Hippocampal formation (tissue), 2 donors: ENCODE results near the gene SH3BP5.
A peak's percentile ranks its signal among the peaks of the same experiment; 100 is the strongest.

Source experiments
- DNase-seq, 2 donors: peaks; one replicate each; lab custom pipeline; 2025; lab: John Stamatoyannopoulos, UW

Gene SH3BP5

GRCh38 chr3:15253023-15253697, 79.2 kb downstream of the SH3BP5 start:
- DNase-seq, result no peak

DNA sequence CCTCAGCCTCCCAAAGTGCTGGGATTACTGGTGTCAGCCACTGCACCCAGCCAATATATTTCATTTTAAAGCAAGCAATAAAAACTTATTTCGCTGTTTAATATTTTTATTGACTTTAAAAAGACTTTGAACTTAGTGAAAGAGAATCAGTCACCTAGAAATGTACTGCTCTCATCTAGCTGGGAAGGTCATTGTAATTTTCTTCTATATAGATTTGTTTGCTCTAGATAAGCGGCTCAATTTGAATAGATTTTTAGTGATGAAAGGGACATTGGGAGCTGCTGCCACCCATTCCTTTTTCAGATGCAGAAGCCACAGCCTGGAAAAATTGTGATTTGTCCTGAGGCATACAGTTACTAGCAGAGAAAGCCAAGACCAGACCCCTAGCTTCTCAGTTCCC, 86.2 kb downstream of the SH3BP5 start:
- no peak for DNase-seq

DNA sequence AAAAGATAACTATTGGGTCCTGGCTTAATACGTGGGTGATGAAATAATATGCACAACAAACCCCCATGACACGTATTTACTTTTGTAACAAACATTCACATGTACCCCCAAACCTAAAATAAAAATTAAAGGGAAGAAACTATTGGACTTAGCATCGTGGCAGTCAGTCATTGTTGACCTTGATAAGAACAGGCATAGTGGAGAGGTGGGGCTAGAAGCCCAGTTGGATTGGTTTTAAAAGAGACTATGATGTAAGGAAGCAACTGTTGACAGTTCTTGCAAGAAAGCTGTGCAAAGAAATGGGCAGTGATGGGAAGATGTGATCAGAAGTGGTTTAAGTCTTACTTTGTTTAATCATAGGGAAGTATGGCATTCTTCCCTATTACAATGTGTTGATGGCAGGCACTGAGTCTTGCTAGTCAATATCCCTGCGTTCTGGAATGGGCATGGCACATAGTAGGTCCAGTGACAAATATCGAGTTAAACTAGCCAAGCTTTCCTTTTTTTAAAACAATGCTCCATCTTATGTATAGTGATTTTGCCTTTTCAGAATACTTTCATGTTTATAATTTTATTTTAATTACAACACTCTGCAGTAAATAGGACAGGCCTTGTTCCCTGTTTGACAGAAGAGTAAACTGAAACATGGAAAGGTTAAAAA, 88.4 kb downstream of the SH3BP5 start:
- DNase-seq, result no peak

DNA sequence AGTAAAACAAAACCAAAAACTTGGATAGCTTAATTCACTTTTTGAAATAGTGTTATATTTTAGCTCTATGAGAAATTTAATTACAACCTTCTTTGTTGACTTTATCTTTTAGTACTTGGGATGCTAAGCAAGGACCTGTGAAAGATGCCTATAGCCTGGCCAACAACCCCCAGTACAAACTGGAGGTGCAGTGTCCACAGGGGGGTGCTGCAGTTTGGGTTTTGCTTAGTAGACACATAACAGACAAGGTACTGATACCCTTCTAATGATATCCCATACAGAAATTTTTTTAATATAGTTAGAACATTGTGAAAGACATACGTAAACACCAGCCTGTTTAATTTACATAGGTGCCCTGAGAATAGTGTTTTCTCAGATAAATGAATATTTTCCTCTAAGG, 91.0 kb downstream of the SH3BP5 start:
- DNase-seq, result no peak

DNA sequence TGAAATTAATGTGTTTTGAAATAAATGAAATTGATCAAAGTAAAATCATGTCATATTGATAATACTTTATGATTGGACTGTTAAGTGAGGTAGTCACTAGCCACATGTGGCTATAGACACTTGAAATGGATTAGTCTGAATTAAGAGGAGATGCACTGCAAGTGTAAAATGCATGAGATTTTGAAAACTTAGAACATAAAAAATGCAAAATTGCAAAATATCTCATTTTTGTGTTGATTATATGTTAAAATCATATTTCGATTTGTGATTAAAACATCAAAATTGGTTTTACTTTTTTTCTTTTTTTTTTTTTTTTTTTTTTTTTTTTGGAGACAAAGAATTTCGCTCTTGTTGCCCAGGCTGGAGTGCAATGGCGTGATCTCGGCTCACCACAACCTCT, 103.1 kb downstream of the SH3BP5 start:
- no peak for DNase-seq

DNA sequence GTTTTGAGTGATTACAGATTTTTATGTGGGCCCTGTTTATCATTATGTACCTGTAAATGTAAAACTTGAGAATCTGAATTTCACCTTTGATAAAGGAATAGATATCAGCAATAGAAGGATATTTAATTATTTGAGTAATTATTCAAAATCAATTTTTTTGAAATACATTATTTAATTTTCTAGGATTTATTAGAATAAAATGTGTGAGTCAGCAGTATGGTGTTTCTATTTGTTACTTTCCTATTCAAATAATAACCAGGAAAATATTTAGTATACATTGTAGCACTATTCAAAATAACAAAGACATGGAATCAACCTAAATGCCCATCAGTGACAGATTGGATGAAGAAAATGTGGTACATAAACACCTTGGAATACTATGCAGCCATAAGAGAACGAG, 104.2 kb downstream of the SH3BP5 start:
- no peak for DNase-seq

GRCh38 chr3:15223685-15224572, 108.5 kb downstream of the SH3BP5 start:
- peak in 1 of 2 donors; percentile 5 for DNase-seq

GRCh38 chr3:15221574-15222217, 110.7 kb downstream of the SH3BP5 start:
- no peak for DNase-seq

DNA sequence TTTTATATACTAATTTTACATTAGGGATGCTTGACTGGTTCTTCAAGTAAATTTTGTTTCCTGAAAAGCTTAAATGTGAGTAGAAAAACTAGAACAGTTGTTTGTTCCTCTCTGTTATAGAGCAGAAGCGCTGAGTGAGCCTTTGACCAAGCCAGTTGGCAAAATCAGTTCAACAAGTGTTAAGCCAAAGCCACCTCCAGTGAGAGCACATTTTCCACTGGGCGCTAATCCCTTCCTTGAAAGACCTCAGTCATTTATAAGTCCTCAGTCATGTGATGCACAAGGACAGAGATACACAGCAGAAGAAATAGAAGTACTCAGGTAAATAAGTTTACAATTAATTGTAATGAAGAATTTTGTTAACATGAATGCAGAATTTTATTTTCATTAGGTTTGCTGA, 111.7 kb downstream of the SH3BP5 start:
- no peak for DNase-seq

DNA sequence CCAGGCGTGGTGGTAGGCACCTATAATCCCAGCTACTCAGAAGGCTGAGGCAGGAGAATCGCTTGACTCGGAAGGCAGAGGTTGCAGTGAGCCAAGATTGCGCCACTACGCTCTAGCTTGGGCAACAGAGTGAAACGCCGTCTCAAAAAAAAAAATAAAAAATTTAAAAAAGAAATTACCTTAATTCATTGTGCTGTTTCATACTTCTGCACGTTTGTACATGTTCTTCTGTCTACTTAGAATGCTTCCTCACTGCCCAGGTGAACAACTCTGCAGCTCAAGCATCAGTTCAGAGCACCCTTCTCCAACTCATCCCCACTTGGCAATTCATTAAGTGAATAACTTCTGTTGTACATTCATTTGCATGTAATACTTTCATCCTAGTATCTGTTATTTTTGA, 112.3 kb downstream of the SH3BP5 start:
- no peak for DNase-seq

- DNase-seq, result no peak
These were observed 113.7 kb downstream of the SH3BP5 start for GRCh38 chr3:15218689-15219088.

GRCh38 chr3:15217841-15218267, 114.5 kb downstream of the SH3BP5 start:
- no peak for DNase-seq

DNA sequence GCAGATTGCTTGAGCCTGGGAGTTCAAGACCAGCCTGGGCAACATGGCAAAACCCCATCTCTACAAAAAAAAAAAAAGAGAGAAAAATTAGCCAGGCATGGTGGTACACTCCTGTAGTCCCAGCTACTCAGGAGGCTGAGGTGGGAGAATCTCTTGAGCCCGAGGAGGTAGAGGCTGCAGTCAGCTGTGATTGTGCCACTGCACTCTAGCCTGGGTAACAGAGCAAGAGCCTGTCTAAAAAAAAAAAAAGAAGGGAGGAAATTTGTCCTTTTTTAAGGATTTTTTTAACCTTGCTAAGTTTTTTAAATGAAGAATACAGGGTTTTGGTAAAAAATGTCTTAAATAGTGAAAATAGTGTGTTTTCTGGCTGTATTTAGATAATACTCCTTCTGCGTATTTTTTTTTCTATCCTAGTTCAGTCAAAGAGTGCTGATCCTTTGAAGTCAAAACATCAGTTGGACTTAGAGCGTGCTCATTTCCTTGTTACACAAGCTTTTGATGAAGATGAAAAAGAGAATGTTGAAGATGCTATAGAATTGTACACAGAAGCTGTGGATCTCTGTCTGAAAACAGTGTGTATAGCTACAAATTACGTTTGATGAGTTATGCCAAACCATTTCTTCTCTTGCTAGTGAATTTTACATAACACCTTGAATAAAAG, 115.2 kb downstream of the SH3BP5 start:
- DNase-seq, result no peak

GRCh38 chr3:15216501-15216900, 115.9 kb downstream of the SH3BP5 start:
- DNase-seq, result no peak

DNA sequence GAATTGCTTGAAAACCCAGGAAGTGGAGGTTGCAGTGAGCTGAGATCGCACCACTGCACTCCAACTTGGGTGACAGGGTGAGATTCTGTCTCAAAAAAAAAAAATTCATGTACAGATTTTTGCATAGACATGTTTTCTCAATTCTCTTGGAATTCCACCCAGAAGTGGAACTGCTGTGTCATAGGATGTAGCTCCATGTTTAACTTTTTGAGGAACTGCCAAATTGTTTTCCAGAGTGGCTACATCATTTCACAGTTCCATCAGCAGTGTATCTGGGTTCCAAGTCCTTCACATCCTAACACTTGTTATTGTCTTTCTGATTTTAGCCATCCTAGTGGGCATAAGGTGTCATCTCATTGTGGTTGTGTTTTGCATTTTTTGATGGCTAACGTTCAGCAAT, 116.4 kb downstream of the SH3BP5 start:
- DNase-seq, result no peak

- DNase-seq, result no peak
These were observed 117.6 kb downstream of the SH3BP5 start for GRCh38 chr3:15214758-15215157.

- no peak for DNase-seq
These were observed 120.4 kb downstream of the SH3BP5 start for GRCh38 chr3:15211937-15212336.

- no peak for DNase-seq
These were observed 124.4 kb downstream of the SH3BP5 start for GRCh38 chr3:15207836-15208504.

DNA sequence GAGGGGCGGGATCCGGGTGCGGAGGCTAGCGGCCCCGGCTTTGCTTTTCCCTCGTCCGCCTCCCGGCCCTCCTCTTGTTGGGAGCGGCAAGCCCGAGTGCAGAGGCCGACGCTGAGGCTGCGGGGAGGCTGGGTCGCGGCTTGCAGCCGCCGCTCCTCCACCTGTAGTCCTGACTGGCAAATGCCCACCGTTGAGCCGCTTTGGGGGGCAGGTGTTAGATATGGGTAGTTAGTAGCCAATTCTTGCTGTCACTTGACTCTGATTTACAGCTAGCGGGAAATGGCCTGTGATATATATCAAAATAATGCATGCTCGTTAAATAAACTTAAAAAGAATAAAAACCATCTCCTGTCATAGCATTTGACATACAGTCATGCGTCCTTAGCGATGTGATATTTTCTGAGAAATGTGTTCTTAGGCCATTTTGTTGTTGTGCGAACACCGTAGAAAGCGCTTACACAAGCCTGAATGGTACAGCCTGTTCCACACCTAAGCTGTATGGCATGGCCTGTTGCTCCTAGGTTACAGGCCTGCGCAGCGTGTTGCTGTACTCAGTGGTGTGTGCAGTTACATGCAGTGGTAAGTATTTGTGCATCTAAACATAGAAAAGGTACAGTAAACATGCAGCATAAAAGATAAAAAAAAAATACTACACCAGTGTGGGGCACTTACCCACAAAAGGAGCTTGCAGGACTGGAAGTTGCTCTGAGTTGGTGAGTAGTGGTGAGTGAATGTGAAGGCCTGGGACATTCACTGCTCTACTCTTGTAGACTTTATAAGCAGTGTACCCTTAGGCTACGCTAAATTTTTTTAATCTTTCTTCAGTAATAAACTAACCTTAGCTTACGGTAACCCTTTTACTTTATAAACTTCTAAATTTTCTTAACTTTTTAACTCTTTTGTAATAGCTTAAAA, 125.5 kb downstream of the SH3BP5 start:
- no peak for DNase-seq
